ENCODE data around the gene YY1AP1. TPM values are rescaled to one million over a fixed set of nuclear protein-coding genes. Genes with fewer than 3 reads are reported as not detected.

YY1AP1 gene
- total RNA-seq, 6 donors from 2014 or later = 49.3 to 225 (median 89.9) TPM

DNA sequence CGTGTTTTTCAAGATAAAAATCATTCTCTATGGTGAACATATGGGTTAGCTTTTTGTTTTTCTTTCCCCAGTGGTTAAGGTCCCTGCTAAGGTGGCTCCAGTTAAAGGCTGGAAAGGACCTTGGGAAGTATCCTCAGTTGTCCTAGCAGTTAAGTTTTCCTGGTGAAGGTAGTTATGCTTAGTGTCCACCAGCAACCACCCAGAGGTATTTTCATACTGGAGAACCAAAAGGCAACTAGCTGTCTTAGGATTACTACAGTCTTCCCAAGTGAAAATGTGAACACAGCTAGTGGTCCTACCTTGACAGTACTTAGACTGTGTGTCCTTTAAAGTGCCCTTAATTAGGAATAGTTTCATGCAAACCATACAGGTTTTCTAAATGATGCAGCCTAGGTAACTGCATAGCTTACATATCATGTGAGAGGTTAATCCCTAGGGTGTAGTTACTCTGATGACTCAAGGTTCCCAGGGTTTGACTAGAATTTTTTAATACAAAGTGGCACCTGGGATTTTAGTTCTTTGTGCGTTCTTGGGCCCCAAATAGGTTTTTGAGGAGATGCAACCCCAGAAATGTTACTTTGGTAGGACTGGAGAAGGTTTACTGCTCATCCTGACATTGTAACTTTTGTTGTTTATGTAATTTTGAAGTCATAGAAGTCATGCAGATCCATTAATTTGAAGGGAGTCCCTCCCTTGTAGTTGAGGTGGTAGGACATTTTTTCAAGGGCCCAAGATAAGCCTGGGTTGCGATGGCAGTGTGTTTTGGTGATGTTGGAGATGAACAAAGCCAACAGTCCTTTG, 36.5 kb downstream of the YY1AP1 start:
- Histone ChIP-seq H3K4me1 (peaks cover 4 to 19% (median 13%) of the 10 kb centered on the region in 4 donors), H3K27ac (peak overlapping the region in 2 of 4 donors; percentile 27 to 32)
- no peak for TF ChIP-seq POLR2A (IDR thresholded peaks at IDR 0.05)
- no peak for TF ChIP-seq EP300 (IDR thresholded peaks at IDR 0.05)
- TF ChIP-seq POLR2AphosphoS5 (IDR thresholded peaks at IDR 0.05) = no peak
- TF ChIP-seq, protein P1, sequence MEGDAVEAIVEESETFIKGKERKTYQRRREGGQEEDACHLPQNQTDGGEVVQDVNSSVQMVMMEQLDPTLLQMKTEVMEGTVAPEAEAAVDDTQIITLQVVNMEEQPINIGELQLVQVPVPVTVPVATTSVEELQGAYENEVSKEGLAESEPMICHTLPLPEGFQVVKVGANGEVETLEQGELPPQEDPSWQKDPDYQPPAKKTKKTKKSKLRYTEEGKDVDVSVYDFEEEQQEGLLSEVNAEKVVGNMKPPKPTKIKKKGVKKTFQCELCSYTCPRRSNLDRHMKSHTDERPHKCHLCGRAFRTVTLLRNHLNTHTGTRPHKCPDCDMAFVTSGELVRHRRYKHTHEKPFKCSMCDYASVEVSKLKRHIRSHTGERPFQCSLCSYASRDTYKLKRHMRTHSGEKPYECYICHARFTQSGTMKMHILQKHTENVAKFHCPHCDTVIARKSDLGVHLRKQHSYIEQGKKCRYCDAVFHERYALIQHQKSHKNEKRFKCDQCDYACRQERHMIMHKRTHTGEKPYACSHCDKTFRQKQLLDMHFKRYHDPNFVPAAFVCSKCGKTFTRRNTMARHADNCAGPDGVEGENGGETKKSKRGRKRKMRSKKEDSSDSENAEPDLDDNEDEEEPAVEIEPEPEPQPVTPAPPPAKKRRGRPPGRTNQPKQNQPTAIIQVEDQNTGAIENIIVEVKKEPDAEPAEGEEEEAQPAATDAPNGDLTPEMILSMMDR (IDR thresholded peaks at IDR 0.05) = no peak

DNA sequence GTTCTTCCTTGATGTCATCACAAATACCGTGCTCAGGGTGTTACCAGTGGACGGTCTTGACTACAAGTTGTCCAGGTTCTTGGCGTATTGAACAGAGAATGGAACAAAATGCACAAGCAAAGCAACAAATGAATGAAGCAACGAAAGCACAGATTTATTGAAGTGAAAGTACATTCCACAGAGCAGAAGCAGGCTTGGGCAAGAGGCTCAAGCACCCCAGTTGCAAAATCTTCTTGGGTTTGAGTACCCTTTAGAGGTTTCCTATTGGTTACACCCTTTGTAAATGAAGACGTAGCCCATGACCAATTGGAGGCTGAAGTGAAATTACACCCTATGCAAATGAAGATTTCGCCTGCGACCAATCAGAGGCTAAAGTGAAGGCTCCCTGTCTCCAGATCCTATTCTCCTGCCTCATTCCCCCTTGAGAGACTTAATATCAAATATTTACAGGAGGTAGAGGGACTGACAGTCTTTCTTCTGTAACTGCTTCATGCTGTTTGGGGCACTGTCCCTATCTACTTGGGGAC, 38.3 kb downstream of the YY1AP1 start:
- Histone ChIP-seq H3K4me1 (peaks cover 4 to 27% (median 15%) of the 10 kb centered on the region in 4 donors), H3K27me3 (no peaks in the 10 kb centered on the region), H3K27ac (peak overlapping the region in 2 of 4 donors; percentile 32 to 36), H3K9me3 (peaks cover 0 to 4% (median 0%) of the 10 kb centered on the region in 4 donors), H3K36me3 (no peaks in the 10 kb centered on the region), H3K4me3 (no peak overlapping the region)
- no peak for ATAC-seq (ENCODE audit: low FRiP score in 2 of 2)
- WGBS, 2 donors = 74 to 78% methylated on average over 7 of the region's 7 CpGs
- no peak for TF ChIP-seq POLR2A (IDR thresholded peaks at IDR 0.05)
- TF ChIP-seq, protein P1 (IDR thresholded peaks at IDR 0.05) = no peak
- no peak for TF ChIP-seq POLR2AphosphoS5 (IDR thresholded peaks at IDR 0.05)
- no peak for TF ChIP-seq EP300 (IDR thresholded peaks at IDR 0.05)
- peak in 1 of 2 donors; percentile 27 for DNase-seq

More for the DNA sequence above, 36.5 kb downstream of the YY1AP1 start:
- no peak overlapping the region for H3K4me3 ChIP-seq
- WGBS, 2 donors = 65 to 79% methylated on average over 3 of the region's 3 CpGs
- H3K36me3 ChIP-seq = no peaks in the 10 kb centered on the region
- no peaks in the 10 kb centered on the region for H3K27me3 ChIP-seq
- ATAC-seq (ENCODE audit: low FRiP score in 2 of 2) (no peak), DNase-seq (no peak)
- peaks cover 0 to 4% (median 0%) of the 10 kb centered on the region in 4 donors for H3K9me3 ChIP-seq

DNA sequence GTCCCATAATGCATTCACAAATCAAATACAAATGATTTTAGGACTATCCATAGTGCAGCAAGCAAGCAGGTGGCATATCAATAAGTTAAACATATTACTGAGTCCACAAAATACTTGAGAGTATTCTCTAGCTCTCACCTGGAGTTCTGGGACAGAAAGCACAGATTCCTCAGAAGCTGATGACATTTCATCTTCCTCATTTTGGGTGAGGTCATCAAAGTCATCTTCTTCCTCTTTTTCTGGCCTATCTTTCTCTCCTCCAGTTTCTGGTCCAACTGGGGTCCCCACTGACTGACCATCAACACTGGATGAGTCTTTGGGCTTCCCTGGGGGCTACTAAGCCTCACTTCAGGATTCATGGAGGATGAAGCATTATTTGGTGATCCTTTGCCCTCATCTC, 38.9 kb downstream of the YY1AP1 start:
- no peaks in the 10 kb centered on the region for H3K27me3 ChIP-seq
- no peaks in the 10 kb centered on the region for H3K36me3 ChIP-seq
- H3K4me3 ChIP-seq = no peak overlapping the region
- ATAC-seq (ENCODE audit: low FRiP score in 2 of 2) (peak in 1 of 2 donors; percentile 25), DNase-seq (no peak)
- peaks cover 4 to 27% (median 15%) of the 10 kb centered on the region in 4 donors for H3K4me1 ChIP-seq
- peaks cover 0 to 4% (median 0%) of the 10 kb centered on the region in 4 donors for H3K9me3 ChIP-seq
- no peak overlapping the region for H3K27ac ChIP-seq
- TF ChIP-seq POLR2AphosphoS5 (IDR thresholded peaks at IDR 0.05) (no peak), POLR2A (IDR thresholded peaks at IDR 0.05) (no peak), EP300 (IDR thresholded peaks at IDR 0.05) (no peak)

- Histone ChIP-seq H3K27ac (peak overlapping the region; percentile 48 to 62 (median 57)), H3K36me3 (no peaks in the 10 kb centered on the region), H3K4me1 (peaks cover 4 to 27% (median 15%) of the 10 kb centered on the region in 4 donors), H3K4me3 (no peak overlapping the region), H3K9me3 (peaks cover 0 to 4% (median 1%) of the 10 kb centered on the region in 4 donors), H3K27me3 (no peaks in the 10 kb centered on the region)
- DNase-seq (peak in 1 of 2 donors; percentile 60), ATAC-seq (ENCODE audit: low FRiP score in 2 of 2) (peak; percentile 84 to 92)
- TF ChIP-seq POLR2AphosphoS5 (IDR thresholded peaks at IDR 0.05) (peak in 1 of 2 donors; percentile 46), POLR2A (IDR thresholded peaks at IDR 0.05) (no peak), EP300 (IDR thresholded peaks at IDR 0.05) (peak in 1 of 4 donors; percentile 74)
- TF ChIP-seq, protein P1 (IDR thresholded peaks at IDR 0.05) = peak in 4 of 6 experiments; percentile 26 to 50 (median 38)
- WGBS, 2 donors = 30 to 43% methylated on average over 11 of the region's 11 CpGs
Measured at GRCh38 chr1:155648207-155649147, 40.1 kb downstream of the YY1AP1 start.
